Amniotic epithelial cell (primary cell): Measurements from ENCODE around the gene APOC1.
"Not testable (repeated sequence)": the region's sequence is repeated elsewhere in the genome, so short reads cannot be mapped to it uniquely, and the experiment has no call there.

ENCODE experiments used
- DNase-seq: peaks from one replicate; pipeline ENCODE4 v3.0.0-alpha.2; 2010; ENCODE audit warnings: low read depth

Gene APOC1

DNA sequence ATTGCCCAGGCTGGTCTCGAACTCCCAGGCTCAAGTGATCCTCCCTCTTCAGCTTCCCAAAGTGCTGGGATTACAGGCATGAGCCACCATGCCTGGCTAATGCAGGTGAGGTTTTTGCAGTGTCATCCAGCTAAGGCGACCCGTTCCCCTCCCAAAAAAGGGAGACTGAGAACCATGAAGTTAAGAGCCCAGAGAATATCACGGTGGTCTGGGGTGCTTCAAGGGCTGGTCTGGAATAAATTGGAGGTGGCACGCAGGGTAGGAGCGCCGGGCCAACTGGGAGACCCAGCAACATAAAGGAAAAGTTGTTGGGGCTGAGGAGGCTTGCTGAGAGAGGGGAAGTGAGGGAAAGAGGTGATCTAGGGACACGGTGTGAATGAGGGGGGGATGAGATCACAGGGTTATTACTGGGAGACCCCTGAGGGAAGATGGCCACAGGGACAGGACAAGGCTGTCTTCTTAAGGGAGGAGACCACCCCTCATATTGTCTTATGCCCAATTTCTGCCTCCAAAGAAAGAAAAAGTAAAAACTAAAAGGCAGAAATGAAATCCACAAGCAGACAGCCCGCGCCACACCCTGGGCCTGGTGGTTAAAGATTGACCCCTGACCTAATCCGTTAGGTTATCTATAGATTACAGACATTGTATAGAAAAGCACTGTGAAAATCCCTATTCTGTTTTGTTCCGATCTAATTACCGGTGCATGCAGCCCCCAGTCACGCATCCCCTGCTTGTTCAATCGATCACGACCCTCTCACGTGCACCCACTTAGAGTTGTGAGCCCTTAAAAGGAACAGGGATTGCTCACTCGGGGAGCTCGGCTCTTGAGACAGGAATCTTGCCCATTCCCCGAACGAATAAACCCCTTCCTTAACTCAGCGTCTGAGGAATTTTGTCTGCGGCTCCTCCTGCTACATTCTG, 636 bp upstream of the APOC1 start:
- DNase-seq: not testable (repeated sequence)

- DNase-seq: no peak
Observed at GRCh38 chr19:44924243-44924725, 9.9 kb downstream of the APOC1 start.

DNA sequence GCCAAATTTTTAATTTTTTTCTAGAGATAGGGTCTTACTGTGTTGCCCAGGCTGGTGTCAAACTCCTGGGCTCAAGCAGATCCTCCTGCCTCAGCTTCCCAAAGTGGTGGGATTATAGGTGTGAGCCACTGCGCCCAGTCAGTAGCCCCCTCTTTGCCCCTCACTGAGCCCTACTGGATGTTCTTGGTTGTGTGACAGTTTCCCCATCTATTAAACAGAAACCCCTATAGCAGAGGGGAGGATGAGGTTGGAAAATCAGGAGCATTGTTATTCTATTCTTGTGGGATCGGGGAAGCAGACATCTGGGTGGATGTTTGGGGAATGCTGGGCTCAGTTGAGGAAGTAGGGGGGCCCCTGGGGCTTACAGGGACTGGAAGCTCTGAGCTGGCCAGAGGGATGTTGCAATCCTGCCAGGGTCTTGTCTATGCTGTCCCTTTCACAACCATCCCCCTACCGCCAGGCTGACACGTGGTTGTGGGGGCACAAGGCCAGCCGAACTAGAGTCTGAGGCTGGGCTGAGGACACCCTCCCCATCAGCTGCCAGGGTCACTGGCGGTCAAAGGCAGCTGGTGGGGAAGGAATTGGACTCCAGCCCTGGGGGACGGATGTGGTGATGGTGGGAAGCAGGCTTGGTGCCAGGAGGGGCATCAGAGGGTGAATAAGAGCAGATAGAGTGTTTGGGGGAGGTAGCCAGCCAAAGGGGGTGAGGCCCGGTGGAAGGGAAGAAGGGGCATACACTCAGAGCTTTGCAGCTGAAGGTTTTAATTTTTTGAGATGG, 10.9 kb downstream of the APOC1 start:
- DNase-seq: peak; percentile 86

GRCh38 chr19:44926245-44927077, 12.1 kb downstream of the APOC1 start:
- not testable (repeated sequence) for DNase-seq

DNA sequence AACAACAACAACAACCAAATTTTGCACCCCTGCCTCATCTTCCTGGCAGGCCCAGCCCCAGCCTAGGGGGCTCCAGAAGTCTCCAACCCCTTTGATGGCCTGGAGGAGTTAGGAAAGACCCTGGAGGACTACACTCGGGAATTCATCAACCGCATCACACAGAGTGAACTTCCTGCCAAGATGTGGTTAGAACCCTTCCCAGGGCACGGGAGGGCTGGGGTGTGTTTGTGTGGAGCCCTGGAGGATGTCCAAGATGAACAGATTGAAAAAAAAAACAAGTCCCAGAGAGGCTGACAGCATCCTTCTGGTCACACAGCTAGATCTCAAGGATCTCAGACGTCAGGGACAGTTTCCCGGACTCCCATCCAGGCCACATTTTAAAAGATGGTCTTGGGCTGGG, 13.3 kb downstream of the APOC1 start:
- DNase-seq: peak; percentile 71

DNA sequence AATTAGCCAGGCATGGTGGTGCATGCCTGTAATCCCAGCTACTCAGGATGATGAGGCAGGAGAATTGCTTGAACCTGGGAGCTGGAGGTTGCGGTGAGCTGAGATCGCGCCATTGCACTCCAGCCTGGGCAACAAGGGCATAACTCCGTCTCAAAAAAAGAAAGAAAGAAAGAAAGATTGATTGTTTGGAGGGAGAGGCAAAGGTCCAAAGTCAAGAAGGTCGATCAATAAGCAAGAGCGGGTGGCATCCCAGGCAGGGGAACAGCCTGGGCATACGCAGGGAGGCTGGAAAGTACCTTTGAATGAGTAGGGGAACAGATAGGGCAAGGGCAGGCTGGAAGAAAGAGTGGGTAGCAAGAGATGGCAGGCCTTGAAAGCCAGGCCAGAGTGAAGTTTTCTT, 15.7 kb downstream of the APOC1 start:
- DNase-seq: no peak

GRCh38 chr19:44931541-44931940, 17.1 kb downstream of the APOC1 start:
- DNase-seq: no peak

DNA sequence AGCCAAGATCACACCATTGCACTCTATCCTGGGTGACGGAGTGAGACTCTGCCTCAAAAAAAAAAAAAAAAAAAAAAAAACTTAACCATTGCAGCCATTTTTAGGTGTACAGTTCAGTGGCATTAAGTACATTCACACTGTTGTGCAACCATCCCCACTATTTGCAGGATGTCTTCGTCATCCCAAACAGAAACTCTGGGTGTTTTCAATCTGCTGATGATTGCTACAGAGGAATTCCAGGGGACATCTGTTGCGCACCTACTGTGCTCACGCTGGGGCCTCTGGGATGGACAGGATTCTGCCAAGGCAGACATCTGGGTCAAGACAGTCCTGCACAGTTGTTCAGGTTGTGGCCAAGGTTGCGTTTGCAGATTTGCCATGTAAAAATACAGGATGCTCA, 25.3 kb downstream of the APOC1 start:
- DNase-seq: peak; percentile 54

GRCh38 chr19:44942067-44942571, 27.7 kb downstream of the APOC1 start, which contains the start of gene APOC4:
APOC4 (plus strand) TSS chr19:44942237; CDS start chr19:44942278, 41 bp downstream.
- no peak for DNase-seq

DNA sequence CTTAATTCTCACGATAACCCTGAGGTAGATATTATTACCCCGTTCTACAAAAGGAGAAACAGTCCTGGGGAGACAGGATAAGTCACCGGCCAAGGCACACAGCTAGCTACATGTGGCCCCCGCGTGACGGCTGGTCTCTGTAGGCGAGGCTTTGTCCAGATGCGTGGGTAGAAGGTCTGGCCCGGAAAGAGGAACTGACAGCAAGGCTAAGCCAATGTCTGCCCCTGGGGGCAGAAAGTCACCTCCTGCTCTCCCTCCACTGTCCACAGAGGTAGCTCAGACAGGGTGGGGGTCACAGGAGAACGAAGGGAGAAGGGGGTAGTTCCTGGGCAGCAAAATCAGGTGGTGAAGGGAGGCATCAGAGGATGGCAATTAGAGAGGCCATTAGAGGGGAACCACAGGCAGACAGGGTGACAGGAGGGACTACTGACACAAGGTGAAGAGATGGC, 29.4 kb downstream of the APOC1 start:
- DNase-seq: no peak

GRCh38 chr19:44947041-44947581, 32.7 kb downstream of the APOC1 start:
- no peak for DNase-seq

DNA sequence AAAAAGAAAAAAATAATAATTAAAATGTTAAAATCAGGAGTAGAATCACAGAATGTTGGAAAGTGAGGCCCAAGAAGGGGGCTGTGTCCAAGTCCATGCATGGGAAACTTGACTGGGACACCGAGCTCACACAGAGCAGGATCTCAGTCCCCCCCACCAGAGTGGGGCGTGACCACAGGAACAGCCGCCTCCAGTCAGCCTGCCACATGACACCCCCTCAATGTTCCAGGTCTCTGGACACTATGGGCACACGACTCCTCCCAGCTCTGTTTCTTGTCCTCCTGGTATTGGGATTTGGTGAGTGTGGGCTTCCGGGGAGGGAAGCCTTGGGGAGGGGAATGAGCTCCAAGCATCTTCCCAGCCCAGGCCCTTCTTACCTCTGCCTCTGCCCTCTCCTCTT, 33.8 kb downstream of the APOC1 start:
- no peak for DNase-seq

DNA sequence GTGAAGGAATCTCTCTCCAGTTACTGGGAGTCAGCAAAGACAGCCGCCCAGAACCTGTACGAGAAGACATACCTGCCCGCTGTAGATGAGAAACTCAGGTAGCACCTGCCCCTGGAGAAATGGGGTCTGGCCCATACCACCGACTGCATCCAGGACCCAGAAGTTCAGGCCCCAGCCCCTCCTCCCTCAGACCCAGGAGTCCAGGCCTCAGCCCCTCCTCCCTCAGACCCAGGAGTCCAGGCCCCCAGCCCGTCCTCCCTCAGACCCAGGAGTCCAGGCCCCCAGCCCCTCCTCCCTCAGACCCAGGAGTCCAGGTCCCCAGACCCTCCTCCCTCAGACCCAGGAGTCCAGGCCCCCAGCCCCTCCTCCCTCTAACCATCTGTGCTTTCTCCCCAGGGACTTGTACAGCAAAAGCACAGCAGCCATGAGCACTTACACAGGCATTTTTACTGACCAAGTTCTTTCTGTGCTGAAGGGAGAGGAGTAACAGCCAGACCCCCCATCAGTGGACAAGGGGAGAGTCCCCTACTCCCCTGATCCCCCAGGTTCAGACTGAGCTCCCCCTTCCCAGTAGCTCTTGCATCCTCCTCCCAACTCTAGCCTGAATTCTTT, 34.5 kb downstream of the APOC1 start:
- no peak for DNase-seq

DNA sequence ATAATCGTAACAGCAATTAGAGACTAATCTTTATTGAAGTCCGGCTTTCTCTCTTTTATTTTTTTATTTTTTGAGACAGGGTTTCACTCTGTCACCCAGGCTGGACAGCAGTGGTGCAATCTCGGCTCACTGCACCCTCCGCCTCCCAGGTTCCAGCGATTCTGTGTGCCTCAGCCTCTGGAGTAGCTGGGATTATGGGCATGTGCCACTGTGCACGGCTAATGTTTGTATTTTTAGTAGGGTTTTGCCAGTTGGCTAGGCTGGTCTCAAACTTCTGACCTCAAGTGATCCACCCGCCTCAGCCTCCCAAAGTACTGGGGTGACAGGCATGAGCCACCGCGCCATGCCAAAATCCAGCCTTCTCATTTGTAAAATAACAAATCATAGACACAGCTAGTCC, 35.1 kb downstream of the APOC1 start:
- DNase-seq: no peak

DNA sequence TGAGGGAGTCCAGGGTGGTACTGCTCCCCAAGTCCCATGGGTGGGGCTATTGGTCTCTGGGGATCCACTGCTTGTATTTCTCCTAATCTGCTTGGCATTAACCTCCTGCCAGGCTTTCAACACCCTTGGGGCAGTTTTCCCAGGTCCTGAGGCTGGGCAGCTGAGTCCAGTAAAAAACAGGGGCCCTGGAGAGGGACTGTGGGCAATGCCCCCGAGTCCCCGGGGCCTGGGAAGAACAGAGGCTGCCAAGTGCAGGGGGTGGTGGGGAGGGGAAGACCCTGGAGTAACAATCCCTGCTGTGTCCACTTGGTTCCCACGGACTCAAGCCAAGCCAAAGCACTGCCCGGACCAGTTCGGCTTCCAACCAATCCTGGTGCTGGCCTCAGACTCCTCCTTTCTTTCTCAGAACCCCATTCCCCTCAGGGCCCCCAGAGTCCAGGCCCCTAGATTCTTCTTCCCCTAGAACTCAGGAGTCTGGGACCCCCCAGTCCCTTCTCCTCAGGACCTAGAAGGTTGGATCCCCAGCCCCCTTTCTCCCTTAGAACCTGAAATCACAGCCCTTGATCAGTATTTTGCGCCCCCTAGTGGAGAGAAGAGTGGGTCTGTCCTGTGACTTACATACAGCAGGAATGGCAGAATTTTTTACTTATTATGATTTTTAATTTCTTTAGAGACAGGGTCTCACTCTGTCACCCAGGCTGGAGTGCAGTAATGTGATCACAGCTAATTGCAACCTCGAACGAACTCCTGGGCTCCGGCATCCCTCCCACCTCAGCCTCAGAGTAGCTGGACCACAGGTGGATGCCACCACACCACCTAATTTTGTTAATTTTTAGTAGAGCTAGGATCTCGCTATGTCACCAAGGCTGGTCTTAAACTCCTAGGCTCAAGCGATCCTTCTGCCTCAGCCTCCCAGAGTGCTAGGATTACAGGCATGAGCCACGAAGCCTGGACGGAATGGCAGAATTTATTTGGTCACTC, 37.1 kb downstream of the APOC1 start:
- DNase-seq: peak; percentile 75

- DNase-seq: no peak
Observed at GRCh38 chr19:44954278-44954648, 39.9 kb downstream of the APOC1 start.

DNA sequence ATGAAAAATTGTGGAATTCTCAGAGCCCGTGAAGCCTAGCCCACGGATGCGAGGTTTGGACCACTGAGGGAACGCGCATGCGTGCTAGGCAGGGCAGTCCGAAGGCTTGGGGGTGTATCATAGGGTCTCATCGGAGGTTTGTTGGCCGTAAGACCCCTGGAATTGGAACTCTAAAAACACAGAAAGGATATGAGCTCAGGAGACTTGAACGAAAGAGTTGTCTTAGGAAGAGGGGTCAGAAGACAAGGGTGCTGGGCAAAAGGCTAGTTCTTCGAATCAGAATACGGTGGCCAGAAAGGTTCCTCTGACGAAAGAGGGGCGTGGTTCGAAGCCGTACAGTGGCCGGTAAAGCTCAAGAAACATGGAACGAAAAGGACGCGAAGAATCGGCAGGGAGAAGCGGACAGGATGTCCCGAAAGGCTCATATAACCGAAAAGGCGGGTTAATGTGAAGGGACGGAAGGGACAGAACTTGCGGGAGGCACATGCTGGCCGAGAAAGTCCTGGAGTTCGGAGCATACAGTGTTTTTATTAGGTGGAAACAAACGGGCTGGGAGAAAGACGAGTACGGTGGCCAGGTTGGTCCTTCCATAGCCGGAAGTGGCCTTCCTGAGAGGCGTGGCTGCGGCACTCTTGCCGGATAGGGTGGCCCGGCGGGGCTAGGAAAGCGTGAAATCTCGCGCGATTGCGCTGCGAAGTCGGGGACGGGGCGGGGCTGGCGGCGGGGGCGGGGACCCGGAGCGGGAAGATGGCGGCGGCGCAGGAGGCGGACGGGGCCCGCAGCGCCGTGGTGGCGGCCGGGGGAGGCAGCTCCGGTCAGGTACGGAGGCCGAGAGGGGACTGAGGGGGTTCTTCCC, 40.5 kb downstream of the APOC1 start, which contains the start of gene CLPTM1:
Gene CLPTM1, plus strand, starts transcription at position 732 of the 856 bp plus-strand sequence. Its CDS starts 16 bp downstream, at position 748.
- DNase-seq: peak; percentile 96
